OCI-LY7 (cell line): ENCODE results near the gene FIGNL2.

Source experiments
- CTCF ChIP-seq: fragments of 200-600 bp; sonication (generic); conservative IDR thresholded peaks from 2 replicates; pipeline ENCODE4 v1.5.1; 2014; ENCODE audit warnings: mild to moderate bottlenecking, antibody characterized with exemption, low read length, moderate library complexity, mixed read lengths
- EZH2phosphoT487 ChIP-seq: fragments of 200-600 bp; sonication (generic); IDR thresholded peaks from 2 replicates; pipeline ENCODE4 v1.6.1; 2018; ENCODE audit warnings: low read depth, borderline replicate concordance, mild to moderate bottlenecking, mixed run types, antibody characterized with exemption, low read length, moderate library complexity, mixed read lengths

GRCh38 chr12:51886021-51886710 is 37.6 kb upstream of the FIGNL2 start:
- TF ChIP-seq EZH2phosphoT487 = no peak
- TF ChIP-seq CTCF = no peak
